DMS79 (cell line): ENCODE results near the gene RNF145.
A peak's percentile ranks its signal among the peaks of the same experiment; 100 is the strongest.
"Not testable (repeated sequence)": the region's sequence is repeated elsewhere in the genome, so short reads cannot be mapped to it uniquely, and the experiment has no call there.

Experiments used
- DNase-seq: peaks from one replicate; lab custom pipeline; 2025; lab: John Stamatoyannopoulos, UW

The RNF145 gene

DNA sequence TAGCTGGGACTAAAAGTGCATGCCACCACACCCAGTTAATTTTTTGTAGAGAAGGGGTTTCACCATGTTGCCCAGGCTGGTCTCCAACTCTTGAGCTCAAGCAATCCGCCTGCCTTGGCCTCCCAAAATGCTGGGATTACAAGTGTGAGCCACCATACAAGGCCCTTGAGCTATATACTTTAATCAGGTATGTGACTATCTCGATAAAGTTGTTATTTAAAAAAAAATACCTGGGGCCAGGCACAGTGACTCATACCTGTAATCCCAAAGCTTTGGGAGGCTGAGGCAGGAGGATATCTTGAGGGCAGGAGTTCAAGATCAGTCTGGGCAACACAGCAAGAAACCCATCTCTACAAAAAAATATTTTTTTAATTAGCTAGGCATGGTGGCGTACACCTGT lies 19.2 kb downstream of the RNF145 start:
- DNase-seq = no peak

DNA sequence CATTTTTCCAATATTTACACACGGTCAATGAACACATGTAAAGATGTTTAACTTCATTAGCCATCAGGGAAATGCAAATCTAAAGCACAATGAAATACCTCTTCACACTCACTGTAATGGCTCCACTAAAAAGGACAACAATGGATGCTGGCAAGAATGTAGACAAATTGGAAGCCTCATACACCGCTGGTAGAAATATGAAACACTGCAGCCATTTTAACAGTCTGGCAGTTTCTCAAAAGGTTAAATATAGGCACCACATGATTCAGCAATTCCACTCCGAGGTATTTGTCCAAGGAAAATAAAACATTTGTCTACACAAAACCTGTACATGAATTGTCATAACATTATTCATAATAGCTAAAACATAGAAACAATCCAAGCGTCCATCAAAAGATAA lies 20.0 kb downstream of the RNF145 start:
- DNase-seq = no peak

DNA sequence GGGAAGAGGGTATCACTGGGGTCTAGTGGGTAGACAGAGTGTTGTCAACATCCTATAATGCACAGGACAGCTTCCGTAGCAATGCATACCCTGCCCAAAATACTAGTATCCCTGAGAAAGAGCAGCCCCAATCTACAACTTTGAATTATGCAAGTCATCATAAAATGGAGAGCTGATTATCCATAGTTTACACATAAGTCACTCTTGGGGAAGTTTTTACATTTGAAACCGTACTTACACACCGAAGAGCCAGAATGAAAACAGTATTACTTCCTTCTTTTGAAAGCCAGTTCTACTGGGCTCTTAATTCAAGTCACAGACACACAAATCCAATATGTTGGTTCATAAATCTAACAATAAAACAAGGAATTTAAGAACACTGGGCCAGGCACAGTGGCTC lies 21.6 kb downstream of the RNF145 start:
- DNase-seq = no peak

DNA sequence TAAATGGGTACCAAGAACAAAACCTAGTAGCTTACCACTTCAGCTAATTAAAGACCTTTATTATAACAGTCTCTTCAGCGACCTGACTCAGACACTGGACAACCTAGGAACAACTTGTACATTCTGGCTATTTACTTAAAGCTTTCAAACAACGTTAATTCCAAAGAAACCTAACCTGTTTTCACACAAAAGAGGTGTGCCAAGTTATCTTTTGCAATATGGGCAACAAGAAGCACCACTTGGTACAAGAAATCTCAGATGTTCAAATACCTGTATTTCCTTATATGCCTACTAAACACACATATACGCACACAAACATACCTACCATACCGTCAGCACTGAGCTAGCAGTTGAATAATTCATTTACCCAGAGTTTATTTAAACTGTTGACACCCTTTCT lies 23.0 kb downstream of the RNF145 start:
- DNase-seq = no peak

DNA sequence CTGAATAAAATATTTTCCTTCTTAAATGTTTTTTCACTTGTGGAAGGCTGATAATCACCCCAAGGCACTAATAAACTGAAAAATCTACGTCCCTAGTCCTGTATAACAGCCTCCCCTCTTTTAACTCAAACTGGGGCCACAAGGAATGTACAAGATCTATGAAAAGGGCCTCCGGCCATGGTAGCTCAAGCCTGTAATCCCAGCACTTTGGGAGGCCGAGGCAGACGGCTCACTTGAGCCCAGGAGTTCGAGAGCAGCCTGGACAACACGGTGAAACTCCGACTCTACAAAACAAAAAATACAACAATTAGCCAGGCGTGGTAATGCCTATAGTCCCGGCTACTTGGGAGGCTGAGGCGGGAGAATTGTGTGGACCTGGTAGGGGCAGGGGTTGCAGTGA lies 23.6 kb downstream of the RNF145 start:
- no peak for DNase-seq

DNA sequence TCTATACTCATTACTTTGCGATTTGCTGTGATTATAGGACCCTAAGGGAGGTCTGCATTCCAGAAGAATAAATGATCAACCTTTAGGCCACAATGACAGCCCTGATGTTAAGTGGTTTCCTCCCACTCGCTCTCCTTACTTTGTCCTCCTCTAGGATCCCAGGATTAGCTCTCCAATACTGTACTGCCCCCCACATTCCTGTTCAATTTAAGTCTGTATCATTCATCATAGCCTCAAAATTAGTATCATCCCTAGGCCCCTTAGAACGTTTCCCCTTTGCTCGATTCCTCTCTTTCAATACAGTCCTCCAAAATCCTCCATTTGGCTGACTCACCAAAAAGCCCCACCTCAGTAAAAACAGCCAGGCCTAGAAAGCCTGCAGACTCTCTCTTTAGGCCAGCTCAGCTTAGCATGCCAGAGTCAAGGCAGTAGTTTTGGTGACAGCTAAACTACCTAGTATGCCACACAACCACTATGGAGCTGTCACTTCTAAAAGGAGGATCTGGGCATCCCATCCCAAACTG lies 24.4 kb downstream of the RNF145 start:
- no peak for DNase-seq

DNA sequence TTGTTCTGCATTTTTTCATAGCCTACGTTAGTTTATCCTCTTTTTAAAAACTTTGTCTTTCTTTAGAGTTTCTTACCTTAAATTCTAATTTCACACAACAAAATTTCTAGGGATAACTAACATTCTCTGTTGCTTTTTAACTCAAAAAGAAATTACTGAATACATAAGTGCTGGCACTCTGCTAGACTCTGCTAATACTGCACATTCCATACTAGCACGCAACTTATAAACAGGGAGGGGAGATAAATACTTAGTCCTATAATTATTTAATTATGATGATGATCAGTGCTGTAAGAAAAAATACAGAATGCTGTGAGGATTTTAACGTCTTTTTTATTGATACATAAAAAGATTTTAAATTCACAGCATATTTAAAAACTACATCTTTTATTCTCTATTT lies 25.1 kb downstream of the RNF145 start:
- DNase-seq = no peak

DNA sequence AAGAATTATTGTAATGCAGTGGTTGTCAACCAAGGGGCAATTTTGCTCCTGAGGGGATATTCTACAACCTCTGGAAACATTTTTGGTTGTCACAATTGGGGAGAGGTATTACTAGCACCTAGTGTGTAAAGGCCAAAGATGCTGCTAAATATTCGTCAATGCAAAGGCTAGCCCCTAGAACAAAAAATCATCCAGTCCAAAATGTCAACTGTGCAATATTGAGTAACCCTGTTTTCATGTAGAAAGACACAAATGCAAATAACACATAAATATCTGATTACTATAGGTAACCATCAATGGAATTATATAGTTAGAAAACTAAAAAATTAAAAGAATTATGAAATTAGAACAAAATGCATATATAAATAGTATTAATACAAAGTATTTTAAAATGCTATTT lies 26.1 kb downstream of the RNF145 start:
- no peak for DNase-seq

DNA sequence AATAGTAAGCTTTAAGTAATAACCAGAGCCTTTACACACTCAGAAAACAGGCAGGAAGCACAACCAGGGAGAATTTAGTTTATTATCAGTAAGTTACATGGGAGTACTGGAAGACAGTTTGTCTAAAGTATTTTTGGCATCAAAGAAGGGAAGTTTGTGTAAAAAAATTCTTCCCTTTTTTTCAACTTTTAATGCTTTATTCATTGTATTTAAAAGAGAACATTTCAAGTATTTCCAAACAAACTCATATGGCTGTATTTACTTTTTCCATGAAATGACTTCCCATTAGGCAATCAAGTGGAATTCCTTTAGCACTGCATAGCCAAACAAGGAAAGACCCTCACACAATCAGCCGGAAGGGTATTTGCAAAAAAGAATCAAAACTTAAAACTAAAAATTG lies 26.7 kb downstream of the RNF145 start:
- DNase-seq = no peak

DNA sequence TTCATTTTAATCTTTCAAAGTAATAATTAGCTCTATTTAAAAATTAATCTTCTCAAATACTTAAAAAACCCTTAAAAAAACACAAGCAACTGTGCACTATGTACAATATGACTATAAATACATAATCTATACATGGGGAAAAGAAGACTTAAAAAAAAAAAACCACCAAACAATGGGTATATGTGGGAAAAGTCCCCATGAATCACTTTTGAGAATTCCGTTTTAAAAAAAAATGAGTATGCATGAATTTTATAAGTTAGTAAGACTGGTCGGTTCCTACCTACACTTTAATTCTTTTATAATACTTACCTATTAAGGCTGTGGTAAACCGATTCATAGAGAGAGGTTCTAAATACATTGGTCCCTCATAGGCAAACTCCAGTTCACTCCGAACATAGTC lies 27.7 kb downstream of the RNF145 start:
- no peak for DNase-seq

DNA sequence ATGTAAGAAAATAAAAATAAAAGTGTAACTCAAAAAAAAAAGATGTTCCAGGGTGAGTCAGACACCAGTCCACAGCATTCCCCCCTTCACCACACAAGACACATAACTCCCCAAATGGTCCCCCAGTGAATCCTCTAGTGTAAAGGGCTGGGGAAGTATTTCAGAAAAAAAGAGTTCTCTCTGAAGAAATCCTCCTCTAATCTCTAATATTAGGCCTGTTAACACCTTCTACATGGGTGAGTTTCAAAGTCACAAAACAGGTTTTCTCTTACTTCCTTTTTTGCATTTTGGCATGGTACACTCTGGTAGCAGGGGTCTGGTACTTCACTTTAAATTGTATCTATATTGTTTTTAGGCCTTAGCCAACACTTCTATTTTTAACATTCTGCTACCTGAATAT lies 28.2 kb downstream of the RNF145 start:
- no peak for DNase-seq

DNA sequence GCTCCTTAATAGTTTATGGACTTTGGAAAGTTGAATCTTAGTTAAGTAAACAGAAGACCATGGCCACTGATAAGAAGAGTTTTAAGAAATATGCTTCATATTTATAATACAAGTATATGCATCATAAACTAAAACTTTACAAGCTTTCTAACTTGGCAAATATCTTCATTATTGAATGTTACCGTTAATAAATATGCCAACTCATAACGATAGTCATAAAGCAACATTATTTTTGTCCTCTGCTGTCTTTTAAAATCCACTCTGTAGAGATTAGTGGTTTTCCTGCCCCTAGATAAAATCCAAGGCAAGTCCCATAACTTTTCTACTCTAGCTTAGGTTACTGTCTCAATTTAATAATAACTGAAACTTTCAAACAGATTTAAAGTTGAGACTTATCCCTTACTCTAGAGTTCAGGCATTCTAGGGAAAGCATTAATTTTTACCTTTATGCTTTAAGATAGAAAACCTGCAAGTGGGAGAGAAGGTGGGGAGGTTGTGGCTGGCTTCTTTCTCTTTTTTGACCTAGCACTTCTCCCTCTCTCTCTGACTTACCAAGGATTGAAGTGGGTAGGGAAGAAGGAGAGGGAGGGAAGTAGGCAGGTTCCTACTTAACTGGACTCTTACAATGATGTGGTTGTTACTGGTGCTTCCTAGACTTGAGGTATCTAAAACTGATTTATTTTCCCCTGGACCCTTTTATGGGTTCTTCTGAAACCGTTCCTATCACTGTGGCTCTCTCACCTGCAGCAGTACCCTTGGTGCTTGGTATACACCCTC lies 29.6 kb downstream of the RNF145 start:
- DNase-seq = no peak

DNA sequence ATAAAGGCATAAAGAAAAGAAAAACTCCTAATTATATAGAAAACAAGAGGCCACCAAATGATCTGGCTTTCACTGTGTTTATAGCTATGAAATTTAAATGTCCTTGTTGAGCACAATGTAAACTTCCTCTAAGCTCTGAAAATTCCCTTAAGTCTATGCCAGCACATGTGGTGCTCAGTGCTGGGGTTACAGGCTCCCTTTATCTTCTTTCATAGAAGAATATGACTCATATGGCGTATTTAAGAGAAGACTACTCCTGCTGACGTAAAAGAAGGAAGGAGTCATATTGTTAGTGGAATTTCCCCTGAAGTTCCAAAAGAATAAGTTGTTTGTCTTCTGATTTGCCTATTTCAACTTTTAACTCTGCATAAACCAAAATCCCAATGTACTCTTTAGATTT lies 30.4 kb downstream of the RNF145 start:
- DNase-seq = no peak

DNA sequence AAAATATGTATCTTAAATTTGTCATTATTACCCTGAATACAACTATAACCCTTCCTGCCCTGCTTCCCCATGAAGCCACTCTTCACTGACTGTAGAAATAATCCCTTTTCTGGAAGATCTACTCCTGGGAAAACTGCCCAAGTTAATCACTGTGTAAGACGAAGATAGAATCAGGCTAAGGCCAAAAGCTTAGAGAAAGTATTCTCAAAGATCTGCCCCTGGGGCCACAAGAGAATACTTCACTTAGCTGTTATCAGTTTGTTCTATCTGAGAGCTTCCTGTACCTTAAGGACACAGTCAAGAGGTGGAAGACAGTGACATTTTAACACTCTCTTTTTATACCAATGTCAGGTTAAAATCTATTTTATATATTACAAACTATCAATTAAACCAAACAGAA lies 33.8 kb downstream of the RNF145 start:
- no peak for DNase-seq

DNA sequence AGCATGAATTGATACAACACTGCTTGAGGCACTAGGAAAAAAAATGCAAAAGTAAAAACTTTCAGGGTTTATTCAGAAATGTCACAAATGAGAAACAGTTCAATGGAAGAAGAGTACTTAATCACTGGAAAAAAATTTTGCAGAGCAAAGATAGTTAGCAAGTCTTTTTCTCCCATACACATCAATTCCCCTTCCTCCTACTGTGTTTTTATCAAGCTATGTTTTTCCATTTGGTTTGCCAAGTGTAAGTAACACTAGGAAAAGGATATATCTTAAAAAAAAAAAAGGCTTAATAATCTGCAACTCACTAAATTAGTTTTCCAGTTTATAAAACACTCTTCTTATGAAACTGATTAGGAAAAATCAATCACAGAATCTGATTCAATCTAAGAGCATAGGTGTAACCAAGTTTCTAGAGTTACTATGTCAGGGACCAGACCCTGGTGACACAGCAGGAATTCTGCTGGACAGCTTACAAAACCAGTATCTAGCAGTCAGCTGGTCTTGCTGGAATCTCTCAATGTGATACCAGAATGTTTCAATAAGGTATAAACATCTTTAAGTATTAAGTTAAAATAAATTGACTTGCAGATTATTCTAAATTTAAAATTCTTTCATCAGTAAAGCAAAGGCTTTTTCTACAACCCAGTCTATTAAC lies 34.7 kb downstream of the RNF145 start:
- DNase-seq = no peak

DNA sequence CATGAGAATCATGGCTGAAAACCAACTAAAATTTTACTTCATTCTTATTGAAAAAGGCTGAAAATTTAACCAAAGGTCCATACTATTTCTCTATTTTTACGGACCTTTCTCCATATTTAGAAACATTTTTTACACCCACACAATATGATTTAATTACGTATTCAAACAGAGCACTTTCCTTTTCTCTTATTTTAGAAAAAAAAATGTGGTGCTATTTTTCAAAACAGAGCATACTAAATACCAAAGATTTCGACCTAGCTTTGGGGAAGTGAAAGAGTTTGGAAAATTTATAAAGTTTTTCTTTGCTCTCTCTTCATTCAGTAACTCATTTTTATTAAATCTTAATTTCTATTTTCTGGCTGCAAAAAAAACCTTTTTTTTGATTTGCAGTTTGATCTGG lies 38.1 kb downstream of the RNF145 start:
- DNase-seq = no peak

DNA sequence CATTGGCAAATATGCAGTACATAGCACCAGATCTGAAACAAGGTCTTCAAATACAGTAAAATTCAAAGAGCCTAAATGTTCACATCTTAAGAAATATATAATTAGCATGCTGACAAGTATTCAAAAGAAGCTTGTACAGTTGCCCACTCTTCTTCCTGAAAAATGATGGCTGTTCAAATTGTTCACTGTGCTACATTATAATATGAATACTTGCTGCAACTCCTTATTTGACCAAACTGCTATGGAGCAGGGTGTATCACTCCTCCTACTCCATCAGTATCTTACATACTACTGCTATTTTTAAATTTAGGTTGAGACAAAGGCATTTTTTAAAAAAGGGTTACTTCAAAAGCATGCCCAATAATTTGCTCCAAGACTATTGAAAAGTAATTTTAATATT lies 39.3 kb downstream of the RNF145 start:
- no peak for DNase-seq

DNA sequence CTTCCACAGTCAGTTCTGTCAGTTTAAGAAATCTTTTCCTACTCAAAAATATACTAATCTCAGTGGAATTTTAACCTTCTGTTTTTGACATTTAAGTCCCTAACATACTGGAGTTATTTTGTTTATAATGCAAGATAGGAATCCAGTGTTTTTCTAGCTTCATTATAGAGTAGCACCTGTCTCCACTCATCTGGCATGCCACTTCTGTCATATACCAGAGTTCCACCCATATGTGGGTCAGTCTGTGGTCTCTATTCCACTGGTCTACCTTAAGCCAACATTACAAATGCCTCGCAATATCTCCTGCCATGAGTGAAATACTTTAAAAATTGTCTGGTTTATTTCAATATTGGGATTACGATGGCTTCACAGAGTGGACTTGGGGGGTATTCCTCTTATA lies 42.9 kb downstream of the RNF145 start:
- DNase-seq = no peak

DNA sequence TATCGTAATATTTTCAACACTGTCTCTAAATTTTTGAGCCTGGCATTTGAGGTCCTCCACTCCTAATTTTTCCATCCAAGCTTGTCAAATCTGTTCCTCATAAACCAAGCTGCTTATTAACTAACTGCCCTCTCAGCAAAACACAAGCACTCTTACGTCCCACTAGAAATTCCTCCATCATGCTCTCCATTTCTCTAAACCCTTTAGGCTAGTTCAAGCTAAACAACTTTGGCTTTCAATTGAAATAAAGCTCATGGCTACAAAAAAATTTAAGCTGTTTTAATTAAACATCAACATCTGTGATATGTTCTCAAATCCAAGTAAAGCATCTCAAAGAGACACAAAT lies 45.7 kb downstream of the RNF145 start:
- DNase-seq = peak; percentile 41

DNA sequence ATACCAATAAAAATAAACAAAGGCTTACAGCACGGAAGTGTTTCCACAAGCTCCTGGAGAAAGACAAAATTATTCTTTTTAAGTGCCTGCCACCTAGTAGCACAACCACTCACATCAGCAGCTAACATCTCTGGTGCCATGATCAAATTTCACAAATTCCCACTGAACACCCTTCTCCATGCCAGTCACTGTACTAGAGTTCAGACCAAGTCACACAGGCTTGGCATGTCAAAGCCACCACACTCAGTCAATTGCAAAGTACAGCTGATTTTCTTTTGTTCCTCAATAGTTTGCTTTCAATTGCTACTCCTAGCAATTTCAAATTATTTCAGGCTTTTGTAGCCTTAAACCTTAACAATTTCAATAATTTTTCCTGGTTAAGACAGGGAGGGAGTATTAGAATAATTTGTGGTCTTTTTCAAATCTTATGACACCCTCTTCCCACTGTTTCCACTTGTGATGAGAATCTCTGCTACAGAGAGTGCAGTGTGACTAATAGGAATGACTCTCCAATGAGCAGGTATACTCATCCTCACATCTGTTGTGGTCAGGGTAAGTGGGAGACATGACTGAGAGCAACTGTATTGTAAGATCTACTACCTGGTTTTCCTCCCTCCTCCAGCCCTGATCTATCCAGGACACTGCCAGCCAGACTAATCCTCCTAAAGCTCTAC lies 46.2 kb downstream of the RNF145 start:
- DNase-seq = peak; percentile 18

DNA sequence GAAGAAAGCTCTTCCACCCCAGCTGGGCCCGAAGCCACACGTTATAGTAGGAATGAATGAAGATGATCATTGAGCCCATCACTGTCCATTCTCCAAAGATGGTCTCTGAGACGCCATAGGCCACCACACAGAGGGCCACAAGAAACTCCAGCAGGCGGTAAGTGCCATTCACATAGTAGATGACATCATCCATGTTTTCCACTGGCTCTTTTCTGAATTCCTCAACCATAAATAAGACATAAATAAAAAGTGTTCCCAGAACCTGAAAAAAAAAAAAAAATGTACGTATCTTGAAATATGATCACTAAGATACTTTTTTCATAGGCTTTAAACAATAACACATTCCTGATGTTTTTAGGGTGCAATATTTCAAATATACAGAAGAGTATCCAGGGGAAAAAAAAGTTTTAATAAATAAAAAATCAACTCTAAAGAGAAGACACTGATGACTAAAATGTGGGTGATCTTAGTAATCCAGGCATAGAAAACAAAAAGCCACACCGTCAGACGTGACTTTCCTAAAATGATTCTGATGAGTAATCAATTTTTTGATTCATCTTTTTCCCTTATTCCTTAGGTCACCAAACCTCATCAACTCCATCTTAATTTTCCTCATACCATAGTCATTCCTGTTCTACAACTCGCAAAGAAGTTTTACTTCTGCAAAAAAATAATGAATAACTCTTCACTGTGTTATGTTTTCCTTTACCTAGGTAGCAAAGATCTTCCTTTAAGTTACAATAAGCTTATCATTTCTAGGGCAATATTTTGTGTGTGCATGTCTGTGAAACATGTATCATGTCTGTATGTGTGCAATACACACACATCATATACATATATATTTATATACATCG lies 47.8 kb downstream of the RNF145 start:
- no peak for DNase-seq

DNA sequence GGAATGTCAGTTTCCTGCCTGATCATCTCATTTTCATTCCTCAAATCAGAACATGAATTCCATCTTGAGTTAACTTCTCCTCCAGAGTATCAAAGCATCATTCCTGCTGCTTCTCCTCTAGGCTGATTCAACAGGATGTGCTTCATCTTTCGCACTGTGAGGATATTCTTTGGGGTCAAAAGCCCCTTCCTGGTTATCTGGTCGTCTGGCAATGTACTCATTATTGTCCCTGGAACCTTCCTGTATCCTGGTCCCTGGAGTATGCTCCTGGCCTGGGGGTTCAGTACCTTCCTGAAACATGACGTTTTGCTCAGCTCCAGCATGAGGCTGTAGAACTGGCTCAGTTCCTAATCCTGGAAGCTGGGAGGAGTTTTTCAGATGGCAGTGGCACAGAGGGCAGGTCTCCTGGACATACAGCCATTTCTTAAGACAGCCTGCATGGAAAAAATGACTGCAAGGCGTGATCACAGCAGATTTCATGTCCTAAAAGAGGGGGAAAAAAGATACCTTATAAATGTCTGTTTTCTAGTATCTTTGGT lies 50.7 kb downstream of the RNF145 start:
- not testable (repeated sequence) for DNase-seq
